Caco-2 (cell line): Measurements from ENCODE around the gene TUNAR. TPM values are rescaled to one million over a fixed set of nuclear protein-coding genes. Genes with fewer than 3 reads are reported as not detected.

Experiments
- BruUV-seq: library from RNA; stranded (reverse); fragments of 400-500 nt; replicated peaks from 2 replicates; lab custom pipeline; 2021; lab: Mats Ljungman, UMichigan
- CTCF ChIA-PET: fragments of 300-600 bp; sonication (Branson Sonifier 250); formaldehyde crosslinking; loops from one replicate; lab custom pipeline; 2022; ENCODE audit warnings: antibody characterized with exemption; lab: Charles Lee
- POLR2A ChIA-PET: fragments of 300-600 bp; sonication (Branson Sonifier 250); formaldehyde crosslinking; loops from one replicate; lab custom pipeline; 2022; ENCODE audit warnings: antibody characterized with exemption; lab: Charles Lee
- DNase-seq, 2 experiments: peaks; one replicate each; pipeline versions ENCODE4 v3.0.0 to v3.0.0-alpha.2; 2020 to 2022
- H3K27me3 ChIP-seq: replicated peaks from 2 replicates; pipeline ENCODE4 v1.6.0; 2011; ENCODE audit warnings: low read length; ENCODE audit not compliant: control insufficient read depth, insufficient read depth
- H3K36me3 ChIP-seq: 2 replicates; pipeline ENCODE4 v1.5.1; 2011; ENCODE audit warnings: low read length; ENCODE audit not compliant: control insufficient read depth, insufficient read depth
- H3K4me1 ChIP-seq: fragments of 250-450 bp; sonication (Bioruptor Pico); 2 replicates; pipeline ENCODE4 v1.5.1; 2020; ENCODE audit warnings: mild to moderate bottlenecking
- H3K4me3 ChIP-seq: 2 replicates; pipeline ENCODE4 v1.5.1; 2011; ENCODE audit warnings: low read depth, mild to moderate bottlenecking, control low read depth, low read length
- H3K9me3 ChIP-seq: fragments of 250-450 bp; sonication (Bioruptor Pico); 2 replicates; pipeline ENCODE4 v1.5.1; 2020; ENCODE audit warnings: mild to moderate bottlenecking, moderate library complexity
- H3K27ac Mint-ChIP-seq: one replicate; pipeline ENCODE4 v1.8.0; 2022; ENCODE audit warnings: mixed read lengths; ENCODE audit not compliant: unreplicated experiment
- H3K27me3 Mint-ChIP-seq: one replicate; pipeline ENCODE4 v1.8.0; 2022; ENCODE audit warnings: mixed read lengths; ENCODE audit not compliant: insufficient read depth, unreplicated experiment
- H3K36me3 Mint-ChIP-seq: one replicate; pipeline ENCODE4 v1.8.0; 2022; ENCODE audit warnings: mild to moderate bottlenecking, mixed read lengths; ENCODE audit not compliant: insufficient read depth, unreplicated experiment
- H3K4me1 Mint-ChIP-seq: one replicate; pipeline ENCODE4 v1.8.0; 2022; ENCODE audit warnings: low read depth, mixed read lengths; ENCODE audit not compliant: unreplicated experiment
- H3K4me3 Mint-ChIP-seq: one replicate; pipeline ENCODE4 v1.8.0; 2022; ENCODE audit warnings: mild to moderate bottlenecking, moderate library complexity, mixed read lengths; ENCODE audit not compliant: unreplicated experiment
- H3K9me3 Mint-ChIP-seq: one replicate; pipeline ENCODE4 v1.8.0; 2022; ENCODE audit warnings: mixed read lengths; ENCODE audit not compliant: unreplicated experiment
- intact Hi-C: fragments of 100-400 bp; cut with micrococcal nuclease; formaldehyde crosslinking; loops from one replicate; pipeline ENCODE4 v1.10.0; 2022; ENCODE audit not compliant: unreplicated experiment
- total RNA-seq: library from RNA; stranded (reverse); gene quantifications from 2 replicates; pipeline ENCODE4 v1.2.3, GENCODE V29; 2022
- TF ChIP-seq, protein P1 (sequence below), 2 experiments: fragments of 200-600 bp in 1 of 2; IDR thresholded peaks; 1 replicate in 1 of 2; 2 replicates in 1 of 2; pipeline versions ENCODE4 v1.5.1 to v1.8.0; 2011 to 2022; ENCODE audit warnings: antibody characterized with exemption in 1 of 2, control low read depth in 1 of 2, inconsistent platforms in 1 of 2, low read depth in 1 of 2, low read length in 1 of 2, mild to moderate bottlenecking in 1 of 2, moderate library complexity in 1 of 2; ENCODE audit not compliant: insufficient read depth in 1 of 2, severe bottlenecking in 1 of 2, unreplicated experiment in 1 of 2

TUNAR gene
- total RNA-seq, 1 experiment from 2014 or later = not detected

DNA sequence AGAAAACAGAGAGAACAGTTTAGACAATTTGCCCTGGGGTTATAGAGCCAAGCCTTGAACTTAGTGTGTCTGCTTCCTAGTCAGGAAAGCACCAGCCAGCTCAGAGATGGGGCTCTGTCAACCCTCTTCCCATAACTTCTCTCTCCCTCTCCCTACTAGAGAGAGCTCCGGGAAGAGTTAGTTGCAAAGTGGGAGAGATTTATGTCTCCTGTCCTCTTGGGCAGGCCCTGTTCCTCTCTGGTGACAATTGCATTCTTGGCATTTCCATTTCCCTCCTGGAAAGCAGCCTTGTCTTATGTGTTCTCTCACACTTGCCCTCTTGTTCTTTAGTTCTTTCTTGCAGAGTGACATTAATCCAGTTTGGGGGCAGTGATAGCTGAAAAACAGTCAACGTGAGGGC lies 42.1 kb upstream of the TUNAR start:
- H3K27ac Mint-ChIP-seq = no peak overlapping the region
- no peaks in the 10 kb centered on the region for H3K4me1 ChIP-seq
- ChIA-PET POLR2A (no interaction called here), CTCF (no interaction called here)
- no peaks in the 10 kb centered on the region for H3K36me3 ChIP-seq
- H3K27me3 ChIP-seq = no peaks in the 10 kb centered on the region
- no peaks in the 10 kb centered on the region for H3K4me1 Mint-ChIP-seq
- no peaks in the 10 kb centered on the region for H3K9me3 Mint-ChIP-seq
- TF ChIP-seq, protein P1, sequence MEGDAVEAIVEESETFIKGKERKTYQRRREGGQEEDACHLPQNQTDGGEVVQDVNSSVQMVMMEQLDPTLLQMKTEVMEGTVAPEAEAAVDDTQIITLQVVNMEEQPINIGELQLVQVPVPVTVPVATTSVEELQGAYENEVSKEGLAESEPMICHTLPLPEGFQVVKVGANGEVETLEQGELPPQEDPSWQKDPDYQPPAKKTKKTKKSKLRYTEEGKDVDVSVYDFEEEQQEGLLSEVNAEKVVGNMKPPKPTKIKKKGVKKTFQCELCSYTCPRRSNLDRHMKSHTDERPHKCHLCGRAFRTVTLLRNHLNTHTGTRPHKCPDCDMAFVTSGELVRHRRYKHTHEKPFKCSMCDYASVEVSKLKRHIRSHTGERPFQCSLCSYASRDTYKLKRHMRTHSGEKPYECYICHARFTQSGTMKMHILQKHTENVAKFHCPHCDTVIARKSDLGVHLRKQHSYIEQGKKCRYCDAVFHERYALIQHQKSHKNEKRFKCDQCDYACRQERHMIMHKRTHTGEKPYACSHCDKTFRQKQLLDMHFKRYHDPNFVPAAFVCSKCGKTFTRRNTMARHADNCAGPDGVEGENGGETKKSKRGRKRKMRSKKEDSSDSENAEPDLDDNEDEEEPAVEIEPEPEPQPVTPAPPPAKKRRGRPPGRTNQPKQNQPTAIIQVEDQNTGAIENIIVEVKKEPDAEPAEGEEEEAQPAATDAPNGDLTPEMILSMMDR (IDR thresholded peaks at IDR 0.05; ENCODE audit: insufficient read depth in 1 of 2, low read depth in 1 of 2, low read length in 1 of 2, severe bottlenecking in 1 of 2, unreplicated experiment in 1 of 2) = no peak
- H3K9me3 ChIP-seq = no peaks in the 10 kb centered on the region
- no TSS peak for BruUV-seq
- no peak overlapping the region for H3K4me3 Mint-ChIP-seq
- DNase-seq = no peak
- H3K27me3 Mint-ChIP-seq = peaks cover 6% of the 10 kb centered on the region
- no peak overlapping the region for H3K4me3 ChIP-seq
- no peaks in the 10 kb centered on the region for H3K36me3 Mint-ChIP-seq
- intact Hi-C loops = no loop called here

DNA sequence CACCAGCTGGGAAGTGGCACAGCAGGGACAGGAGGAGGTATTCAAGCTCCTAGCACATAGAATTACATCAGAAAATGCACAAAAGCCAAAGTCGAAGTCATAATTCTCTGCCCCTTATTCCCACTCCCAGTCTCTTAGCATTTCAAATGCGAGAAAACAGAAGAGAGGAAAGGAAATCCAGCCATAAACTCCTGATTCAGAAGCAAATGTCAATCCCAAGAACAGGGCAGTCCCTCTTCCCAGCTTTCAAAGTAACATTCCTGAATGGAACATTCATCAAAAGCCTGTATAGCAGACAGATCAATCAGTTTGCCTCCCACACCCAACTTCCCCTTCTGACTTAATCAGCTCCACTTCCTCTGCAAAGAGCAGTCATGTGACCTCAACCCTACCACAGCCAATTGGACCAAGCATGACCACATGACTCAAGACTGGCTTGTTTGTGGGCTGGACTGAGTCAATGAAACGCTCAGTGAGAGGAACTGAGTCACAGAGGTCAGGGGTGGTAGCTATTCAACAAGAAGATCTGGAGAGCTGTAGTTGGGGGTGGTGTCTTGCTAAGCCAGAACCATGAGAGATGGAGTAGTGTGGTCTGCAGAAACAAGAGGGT lies 41.4 kb upstream of the TUNAR start:
- Mint-ChIP-seq H3K27me3 (peaks cover 6% of the 10 kb centered on the region), H3K4me1 (no peaks in the 10 kb centered on the region), H3K9me3 (no peaks in the 10 kb centered on the region), H3K27ac (no peak overlapping the region), H3K36me3 (no peaks in the 10 kb centered on the region), H3K4me3 (no peak overlapping the region)
- no peak overlapping the region for H3K4me3 ChIP-seq
- no peak for DNase-seq
- no peaks in the 10 kb centered on the region for H3K36me3 ChIP-seq
- CTCF ChIA-PET = no interaction called here
- H3K9me3 ChIP-seq = no peaks in the 10 kb centered on the region
- TF ChIP-seq, protein P1 (IDR thresholded peaks at IDR 0.05; ENCODE audit: insufficient read depth in 1 of 2, low read depth in 1 of 2, low read length in 1 of 2, severe bottlenecking in 1 of 2, unreplicated experiment in 1 of 2) = no peak
- H3K27me3 ChIP-seq = no peaks in the 10 kb centered on the region
- no peaks in the 10 kb centered on the region for H3K4me1 ChIP-seq
- POLR2A ChIA-PET = no interaction called here
- intact Hi-C loops = no loop called here
- BruUV-seq = no TSS peak

DNA sequence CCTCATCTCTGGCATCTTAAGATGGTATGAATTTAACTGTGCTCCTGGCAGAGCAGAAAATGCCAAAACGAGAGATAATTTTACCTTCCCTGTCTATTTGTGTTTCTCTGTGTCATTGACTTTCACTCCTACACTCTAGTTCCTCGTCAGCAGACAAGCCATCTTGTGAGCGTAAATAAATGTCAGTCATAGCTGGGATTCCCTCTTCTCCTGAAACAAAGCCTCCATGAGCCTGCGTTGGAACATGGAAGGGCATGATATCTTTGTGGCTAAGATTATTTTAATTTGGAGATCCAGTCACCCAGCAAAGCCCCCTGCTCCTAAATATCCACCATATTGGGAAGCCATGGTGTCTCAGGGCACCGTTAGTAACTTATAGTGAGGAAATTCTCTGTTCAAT lies 37.8 kb upstream of the TUNAR start:
- Histone ChIP-seq H3K27me3 (no peaks in the 10 kb centered on the region), H3K36me3 (no peaks in the 10 kb centered on the region), H3K4me1 (no peaks in the 10 kb centered on the region), H3K4me3 (no peak overlapping the region), H3K9me3 (no peaks in the 10 kb centered on the region)
- H3K27ac Mint-ChIP-seq = no peak overlapping the region
- H3K4me3 Mint-ChIP-seq = no peak overlapping the region
- ChIA-PET POLR2A (no interaction called here), CTCF (no interaction called here)
- H3K9me3 Mint-ChIP-seq = no peaks in the 10 kb centered on the region
- H3K4me1 Mint-ChIP-seq = no peaks in the 10 kb centered on the region
- peaks cover 7% of the 10 kb centered on the region for H3K27me3 Mint-ChIP-seq
- TF ChIP-seq, protein P1 (IDR thresholded peaks at IDR 0.05; ENCODE audit: insufficient read depth in 1 of 2, low read depth in 1 of 2, low read length in 1 of 2, severe bottlenecking in 1 of 2, unreplicated experiment in 1 of 2) = no peak
- no peak for DNase-seq
- intact Hi-C loops = no loop called here
- no TSS peak for BruUV-seq
- H3K36me3 Mint-ChIP-seq = no peaks in the 10 kb centered on the region
